OCI-LY7 (cell line): ENCODE data around the gene NFATC1.
A peak's percentile ranks its signal among the peaks of the same experiment; 100 is the strongest.

Experiments used
- EZH2phosphoT487 ChIP-seq: fragments of 200-600 bp; sonication (generic); IDR thresholded peaks from 2 replicates; pipeline ENCODE4 v1.6.1; 2018; ENCODE audit warnings: low read depth, borderline replicate concordance, mild to moderate bottlenecking, mixed run types, antibody characterized with exemption, low read length, moderate library complexity, mixed read lengths
- TF ChIP-seq, protein P1 (sequence below): fragments of 200-600 bp; sonication (generic); conservative IDR thresholded peaks from 2 replicates; pipeline ENCODE4 v1.5.1; 2014; ENCODE audit warnings: mild to moderate bottlenecking, antibody characterized with exemption, low read length, moderate library complexity, mixed read lengths

DNA sequence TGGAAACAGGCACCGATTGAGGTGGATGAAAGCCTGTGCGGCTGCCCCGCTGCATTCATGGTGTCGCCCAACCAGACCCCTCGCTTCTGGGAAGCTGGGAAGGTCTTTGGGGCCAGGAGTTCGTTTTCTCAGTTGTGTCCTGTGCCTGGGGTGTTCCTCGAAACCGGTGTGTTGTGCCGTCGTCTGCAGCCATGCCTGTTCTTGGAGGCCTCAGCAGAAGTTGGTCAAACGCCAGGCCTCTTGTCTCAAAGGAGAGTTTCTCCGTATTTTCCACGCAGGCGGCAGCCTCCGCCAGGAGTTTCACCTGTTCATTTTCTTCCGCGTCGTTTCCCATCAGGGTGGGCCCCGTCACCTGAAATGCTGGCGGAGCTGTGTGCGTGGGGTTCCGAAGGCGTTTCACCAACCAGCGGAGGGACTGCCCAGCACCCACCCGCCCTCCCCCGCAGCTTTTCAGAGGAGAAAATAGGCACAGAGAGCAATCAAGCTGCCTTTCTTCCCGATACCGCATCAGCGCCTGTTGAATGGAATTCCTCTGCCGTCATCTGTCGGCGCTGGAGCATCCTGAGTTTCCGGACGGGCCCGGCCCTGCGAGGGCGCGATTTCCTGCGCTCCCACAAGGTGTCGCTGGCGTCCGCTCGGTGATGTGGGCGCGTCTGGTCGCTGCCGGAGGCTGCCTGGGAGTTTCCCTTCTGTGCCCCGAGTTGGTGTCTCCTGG, 17.0 kb upstream of the NFATC1 start:
- TF ChIP-seq, protein P1, sequence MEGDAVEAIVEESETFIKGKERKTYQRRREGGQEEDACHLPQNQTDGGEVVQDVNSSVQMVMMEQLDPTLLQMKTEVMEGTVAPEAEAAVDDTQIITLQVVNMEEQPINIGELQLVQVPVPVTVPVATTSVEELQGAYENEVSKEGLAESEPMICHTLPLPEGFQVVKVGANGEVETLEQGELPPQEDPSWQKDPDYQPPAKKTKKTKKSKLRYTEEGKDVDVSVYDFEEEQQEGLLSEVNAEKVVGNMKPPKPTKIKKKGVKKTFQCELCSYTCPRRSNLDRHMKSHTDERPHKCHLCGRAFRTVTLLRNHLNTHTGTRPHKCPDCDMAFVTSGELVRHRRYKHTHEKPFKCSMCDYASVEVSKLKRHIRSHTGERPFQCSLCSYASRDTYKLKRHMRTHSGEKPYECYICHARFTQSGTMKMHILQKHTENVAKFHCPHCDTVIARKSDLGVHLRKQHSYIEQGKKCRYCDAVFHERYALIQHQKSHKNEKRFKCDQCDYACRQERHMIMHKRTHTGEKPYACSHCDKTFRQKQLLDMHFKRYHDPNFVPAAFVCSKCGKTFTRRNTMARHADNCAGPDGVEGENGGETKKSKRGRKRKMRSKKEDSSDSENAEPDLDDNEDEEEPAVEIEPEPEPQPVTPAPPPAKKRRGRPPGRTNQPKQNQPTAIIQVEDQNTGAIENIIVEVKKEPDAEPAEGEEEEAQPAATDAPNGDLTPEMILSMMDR: peak; percentile 76
- TF ChIP-seq EZH2phosphoT487: no peak
